Measurements from ENCODE around the gene H19.

H19 gene

GRCh38 chr11:1997755-1998154, at the start of gene H19:
Gene H19, minus strand, starts transcription at chr11:1997842.
- no peak for DNase-seq

DNA sequence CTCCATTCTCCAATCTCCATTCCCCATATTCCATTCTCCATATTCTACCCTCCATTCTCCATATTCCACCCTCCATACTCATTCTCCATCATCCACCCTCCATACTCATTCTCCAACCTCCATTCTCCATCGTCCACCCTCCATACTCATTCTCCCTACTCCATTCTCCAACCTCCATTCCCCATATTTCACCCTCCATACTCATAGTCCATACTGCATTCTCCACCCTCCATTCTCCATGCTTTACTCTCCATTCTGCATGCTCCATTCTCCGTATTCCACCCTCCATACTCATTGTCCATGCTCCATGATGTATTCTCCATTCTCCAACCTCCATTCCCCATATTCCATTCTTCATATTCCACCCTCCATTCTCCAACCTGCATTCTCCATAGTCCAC, 44.3 kb upstream of the H19 start:
- no peak for DNase-seq

GRCh38 chr11:2041153-2041552, 43.5 kb upstream of the H19 start:
- no peak for DNase-seq

GRCh38 chr11:2039198-2039759, 41.6 kb upstream of the H19 start:
- no peak for DNase-seq

DNA sequence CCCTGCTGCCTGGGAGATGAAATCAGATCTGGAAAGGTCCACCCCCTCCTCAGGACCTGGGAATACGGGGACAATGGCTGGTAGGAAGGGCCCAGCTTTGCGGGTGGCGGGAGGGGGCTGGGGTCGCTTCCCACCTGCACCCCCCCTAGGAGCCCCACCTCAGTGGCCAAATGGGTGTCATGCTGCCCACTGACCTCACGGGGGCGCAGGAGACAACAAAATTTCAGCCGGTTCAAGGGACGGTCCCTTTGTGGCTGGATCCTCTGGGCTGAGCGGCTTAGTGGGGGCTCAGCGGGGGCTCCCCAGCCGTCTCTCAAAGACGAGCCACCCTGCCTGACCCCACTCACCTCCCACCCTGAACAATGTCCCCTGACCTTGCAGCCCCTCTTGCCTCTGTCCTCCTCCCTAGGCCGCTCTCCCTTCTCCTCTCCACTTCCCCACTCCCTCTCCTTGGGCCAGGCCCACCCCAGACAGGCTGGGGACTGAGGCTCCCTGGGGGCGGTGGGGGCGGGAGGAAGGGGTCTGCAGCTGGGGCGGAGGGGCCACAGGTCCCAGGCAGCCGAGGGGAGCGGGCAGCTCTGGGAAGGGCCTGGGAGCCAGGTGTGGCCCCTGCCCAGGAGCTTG, 39.3 kb upstream of the H19 start:
- DNase-seq = no peak

DNA sequence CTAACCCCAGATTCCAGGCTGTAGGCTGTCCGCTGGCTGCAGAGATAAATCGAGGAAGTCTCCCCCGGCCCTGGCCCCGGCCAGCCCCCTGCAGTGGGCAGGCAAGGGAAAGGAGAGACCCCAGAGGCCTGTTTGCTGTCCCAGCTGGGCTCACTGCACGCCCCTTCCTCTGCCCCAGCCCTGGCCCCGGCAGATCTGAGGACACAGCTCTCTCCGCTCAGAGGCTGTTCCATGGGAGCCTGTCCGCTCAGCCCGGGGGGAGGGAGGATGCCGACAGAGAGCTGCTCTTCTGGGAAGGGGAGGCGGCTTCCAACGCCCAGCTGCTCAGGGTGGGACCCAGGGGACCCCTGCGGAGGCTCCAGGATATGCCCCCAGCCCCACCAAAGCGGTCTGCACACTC, 37.7 kb upstream of the H19 start:
- no peak for DNase-seq

- DNase-seq = no peak
Measured at GRCh38 chr11:2031058-2031457, 33.4 kb upstream of the H19 start.

GRCh38 chr11:2027708-2028107, 30.1 kb upstream of the H19 start:
- no peak for DNase-seq

GRCh38 chr11:2015025-2015424, 17.4 kb upstream of the H19 start:
- no peak for DNase-seq

GRCh38 chr11:2012440-2012839, 14.8 kb upstream of the H19 start:
- DNase-seq = no peak

DNA sequence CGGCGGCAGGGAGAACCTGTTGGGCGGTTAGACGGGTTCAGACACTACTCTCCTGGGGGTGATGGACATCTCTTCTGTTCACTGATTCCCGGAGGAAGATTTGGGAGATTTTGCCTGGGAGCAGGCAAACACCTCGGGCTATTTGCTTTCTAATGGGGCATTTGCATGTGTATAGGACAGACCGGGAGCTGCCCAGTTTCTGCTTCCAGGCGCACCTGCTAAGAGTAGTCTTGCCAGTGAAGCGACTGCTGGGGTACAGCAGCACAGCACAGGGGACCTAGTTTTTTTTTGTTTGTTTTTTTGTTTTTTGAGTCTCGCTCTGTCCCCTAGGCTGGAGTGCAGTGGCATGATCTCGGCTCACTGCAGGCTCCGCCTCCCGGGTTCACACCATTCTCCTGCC, 6.8 kb upstream of the H19 start:
- no peak for DNase-seq

DNA sequence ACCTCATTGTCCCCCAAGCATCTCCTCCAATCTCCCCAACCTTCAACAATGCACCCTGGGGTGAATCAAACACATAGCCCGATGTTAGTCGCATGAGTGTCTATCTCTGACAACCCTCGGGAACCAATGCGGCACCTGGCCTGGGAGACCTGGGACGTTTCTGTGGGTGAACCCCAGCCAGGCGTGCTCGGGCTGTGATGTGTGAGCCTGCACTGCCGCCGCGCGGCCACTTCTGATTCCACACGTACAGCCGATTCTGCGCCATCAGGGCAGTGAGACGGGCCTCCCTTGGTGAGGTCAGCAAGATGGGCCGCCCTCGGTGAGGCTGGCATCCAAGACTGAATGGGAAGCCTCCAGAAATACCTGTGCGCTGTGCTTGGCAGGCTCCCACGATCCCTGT, 5.2 kb upstream of the H19 start:
- no peak for DNase-seq

DNA sequence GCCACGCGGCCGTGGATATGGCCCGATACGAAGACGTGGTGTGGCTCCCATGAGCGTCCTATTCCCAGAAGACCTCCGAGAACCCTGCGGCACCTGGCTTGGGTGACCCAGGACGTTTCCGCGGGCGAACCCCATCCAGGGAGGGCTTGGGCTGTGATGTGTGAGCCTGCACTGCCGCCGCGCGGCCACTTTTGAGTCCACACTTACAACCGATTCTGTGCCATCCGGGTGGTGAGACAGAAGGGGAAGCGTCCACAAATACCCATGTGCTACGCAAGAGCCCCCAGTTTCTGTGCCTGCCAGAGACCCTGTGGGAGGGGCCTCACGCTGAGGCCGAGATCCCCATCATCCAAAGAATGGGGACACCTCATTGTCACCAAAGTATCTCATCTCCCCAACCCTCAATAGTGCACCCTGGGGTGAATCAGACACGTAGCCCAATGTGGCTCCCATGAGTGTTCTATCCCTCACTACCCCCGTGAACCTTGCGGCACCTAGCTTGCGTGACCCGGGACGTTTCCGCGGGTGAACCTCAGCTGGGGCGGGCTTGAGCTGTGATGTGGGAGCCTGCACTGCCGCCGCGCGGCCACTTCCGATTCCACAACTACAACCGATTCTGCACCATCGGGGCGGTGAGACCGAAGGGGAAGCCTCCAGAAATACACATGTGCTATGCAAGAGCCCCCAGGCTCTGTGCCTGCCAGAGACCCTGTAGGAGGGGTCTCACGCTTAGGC, 4.6 kb upstream of the H19 start:
- DNase-seq = no peak

DNA sequence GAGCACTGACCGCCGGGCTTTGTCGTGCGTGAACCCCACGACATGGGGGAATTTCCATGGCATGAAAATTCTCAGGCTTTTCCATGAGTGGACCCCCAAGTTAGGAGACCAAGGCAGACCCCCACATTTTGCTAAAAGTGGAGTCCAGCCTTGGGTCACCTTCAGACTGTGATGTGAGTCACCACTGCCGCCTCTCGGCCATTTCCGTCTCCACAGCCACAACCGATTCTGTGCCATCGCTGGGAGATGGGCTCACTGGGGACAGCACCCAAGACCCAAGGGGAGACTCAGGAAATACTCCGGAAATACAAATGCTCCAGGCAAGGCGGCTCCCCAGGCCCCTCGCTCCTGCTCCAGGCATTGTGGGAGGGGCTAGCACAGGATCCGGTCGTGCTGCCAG, 1.2 kb upstream of the H19 start:
- DNase-seq = no peak

DNA sequence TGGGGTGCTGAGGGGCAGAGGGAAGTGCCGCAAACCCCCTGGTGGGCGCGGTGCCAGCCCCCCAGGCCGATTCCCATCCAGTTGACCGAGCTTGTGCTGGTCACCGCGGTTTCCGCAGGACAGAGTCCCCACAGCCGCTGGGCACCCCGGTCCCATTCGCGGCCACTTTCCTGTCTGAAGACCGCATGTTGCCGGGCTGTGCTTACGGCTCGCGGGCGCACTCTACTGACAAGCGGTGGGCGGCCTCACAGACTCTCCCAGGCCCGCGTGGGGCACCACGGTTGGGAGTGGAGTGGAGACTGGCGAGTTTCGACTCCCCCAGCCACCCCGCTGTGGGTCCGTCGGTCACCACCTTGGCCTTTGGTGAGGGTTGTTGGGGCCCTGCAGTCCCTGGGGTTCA, 648 bp upstream of the H19 start:
- no peak for DNase-seq

DNA sequence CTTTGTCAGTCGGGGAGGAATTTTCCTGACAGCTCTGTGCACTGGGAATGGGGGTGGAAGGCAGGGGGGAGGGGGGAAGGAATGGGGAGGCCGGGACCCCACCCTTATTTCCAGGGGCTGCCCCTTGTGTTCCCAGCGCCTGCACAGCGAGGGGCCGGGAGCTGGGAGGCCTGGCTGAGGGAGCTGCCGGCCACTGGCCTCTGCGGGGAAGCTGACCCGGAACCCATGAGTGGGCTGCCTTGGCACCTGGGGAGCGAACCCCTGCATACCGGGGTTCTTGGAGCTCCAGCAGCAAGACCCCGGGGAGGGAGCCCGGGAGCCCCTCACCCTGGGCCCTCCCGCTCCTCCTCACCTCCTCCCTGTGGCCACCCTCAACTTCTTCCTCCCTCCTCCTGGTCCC, 3.5 kb downstream of the H19 start:
- no peak for DNase-seq

- DNase-seq = no peak
Measured at GRCh38 chr11:1992111-1992510, 5.5 kb downstream of the H19 start.

- no peak for DNase-seq
Measured at GRCh38 chr11:1990872-1991578, 6.6 kb downstream of the H19 start.

DNA sequence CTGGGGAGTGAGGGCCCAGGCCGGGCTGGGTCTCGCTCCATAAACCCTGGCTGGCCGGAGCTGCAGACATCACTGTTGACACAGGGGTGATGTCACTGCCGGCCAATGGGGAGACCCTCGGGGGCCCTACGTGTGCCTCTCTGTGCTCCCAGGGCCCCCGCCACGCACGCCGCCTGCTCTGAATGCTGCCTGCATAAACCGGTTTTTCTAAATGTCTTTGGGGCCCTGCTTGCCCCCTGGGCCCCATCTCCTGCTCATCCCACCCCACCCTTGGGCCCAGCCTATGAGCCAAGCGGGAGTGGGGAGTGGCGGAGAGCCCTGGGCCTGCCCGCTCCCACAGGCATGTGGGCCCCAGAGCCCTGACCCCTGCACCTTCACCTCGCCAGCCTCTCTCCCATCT, 7.7 kb downstream of the H19 start:
- DNase-seq = no peak

DNA sequence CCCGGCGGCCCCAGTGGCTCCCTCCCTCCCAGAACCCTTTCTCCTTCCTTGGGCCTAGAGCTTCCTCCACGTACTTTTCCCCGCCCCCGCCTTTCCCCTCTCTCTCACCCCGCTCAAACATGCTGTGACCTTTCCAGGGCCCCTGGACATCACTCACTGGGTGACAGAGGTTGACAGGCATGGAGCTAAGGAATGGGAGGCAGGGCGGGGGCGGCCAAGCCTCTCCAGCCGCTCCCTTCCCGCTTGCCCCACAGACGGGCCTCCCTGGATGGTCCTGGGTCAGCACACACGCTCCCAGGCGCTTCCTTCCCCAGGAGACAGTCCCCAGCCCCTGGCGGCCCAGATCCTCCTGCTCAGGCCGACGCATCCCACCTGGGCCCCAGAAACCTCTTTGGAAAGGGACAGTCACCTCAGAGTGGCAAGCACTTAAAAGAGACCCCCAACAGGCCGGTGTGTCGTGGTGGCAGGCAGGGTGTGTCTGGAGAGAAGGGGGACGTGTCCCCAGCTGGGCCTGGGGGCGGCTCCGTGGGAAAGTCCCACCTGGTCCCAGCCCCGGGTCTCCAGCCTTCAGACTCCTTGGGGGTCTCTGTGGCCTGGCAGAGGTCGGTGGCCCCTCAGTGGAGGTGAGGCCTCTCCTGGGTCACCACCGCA, 8.8 kb downstream of the H19 start:
- no peak for DNase-seq

DNA sequence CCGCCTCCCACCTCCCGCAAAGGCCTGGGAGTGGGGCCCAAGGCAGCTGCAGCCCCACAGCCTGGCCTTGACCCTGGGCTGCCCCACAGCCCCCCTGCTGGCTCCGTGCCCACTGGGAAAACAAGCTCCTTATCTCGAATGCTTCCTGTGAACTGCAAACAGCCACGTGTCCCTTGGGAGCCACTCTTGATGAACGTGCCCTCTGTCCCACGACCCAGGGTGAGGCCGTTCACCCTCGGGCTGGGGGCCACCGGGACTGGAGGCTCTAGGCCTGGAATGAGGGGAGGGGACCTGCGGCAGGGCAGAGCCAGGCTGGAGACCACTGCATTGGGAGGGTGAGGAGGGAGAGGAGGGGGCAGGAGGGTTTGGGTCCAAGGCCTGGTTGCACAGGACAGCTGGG, 9.5 kb downstream of the H19 start:
- DNase-seq = no peak

- no peak for DNase-seq
Measured at GRCh38 chr11:1987024-1987423, 10.6 kb downstream of the H19 start.

GRCh38 chr11:1983601-1983961, 14.1 kb downstream of the H19 start:
- no peak for DNase-seq
